Kidney (tissue), 14 donors: ENCODE measurements around the gene VAMP3. TPM values are rescaled to one million over a fixed set of nuclear protein-coding genes. Genes with fewer than 3 reads are reported as not detected.

Source experiments
- DNase-seq, 5 donors: peaks; one replicate each; pipeline ENCODE4 v3.0.0-alpha.2; 2013 to 2020
- FAIRE-seq: peaks from 2 replicates; lab custom pipeline; 2012; peaks lifted over from hg19 to GRCh38; lab: Jason Lieb, UNC
- H3K27ac ChIP-seq, 2 donors: one replicate each; pipeline ENCODE4 v1.7.0; 2013; ENCODE audit warnings: low read depth in 2 of 2, low read length in 2 of 2, inconsistent platforms in 1 of 2
- H3K27me3 ChIP-seq: one replicate; pipeline ENCODE4 v1.7.1; 2013; ENCODE audit warnings: low read length, inconsistent platforms; ENCODE audit not compliant: control insufficient read depth, insufficient read depth
- H3K36me3 ChIP-seq, 3 donors: one replicate each; pipeline versions ENCODE4 v1.7.0 to v1.7.1; 2013; ENCODE audit warnings: low read length in 3 of 3, control low read depth in 1 of 3, inconsistent platforms in 1 of 3; ENCODE audit not compliant: insufficient read depth in 3 of 3, control insufficient read depth in 2 of 3
- H3K4me1 ChIP-seq, 3 donors: one replicate each; pipeline versions ENCODE4 v1.7.0 to v1.7.1; 2013; ENCODE audit warnings: low read length in 3 of 3, inconsistent platforms in 1 of 3, low read depth in 1 of 3; ENCODE audit not compliant: control insufficient read depth in 2 of 3, insufficient read depth in 2 of 3
- H3K4me3 ChIP-seq, 3 donors: one replicate each; pipeline versions ENCODE4 v1.7.0 to v1.8.1; 2013; ENCODE audit warnings: low read length in 3 of 3, control low read depth in 1 of 3, inconsistent platforms in 1 of 3
- H3K9ac ChIP-seq, 3 donors: one replicate each; pipeline versions ENCODE4 v1.7.0 to v1.7.1; 2013; ENCODE audit warnings: low read length in 3 of 3, control low read depth in 1 of 3, inconsistent platforms in 1 of 3
- H3K9me3 ChIP-seq, 3 donors: one replicate each; pipeline versions ENCODE4 v1.7.0 to v1.7.1; 2013; ENCODE audit warnings: low read length in 3 of 3, control low read depth in 1 of 3, inconsistent platforms in 1 of 3; ENCODE audit not compliant: control insufficient read depth in 2 of 3, insufficient read depth in 1 of 3
- intact Hi-C: fragments of 100-400 bp; cut with DNase I; formaldehyde crosslinking; loops from one replicate; pipeline ENCODE4 v1.11.1; 2022
- polyA plus RNA-seq: library from polyadenylated mRNA; stranded (reverse); fragments of 350-450 nt; fragmentation: Illumina TruSeq; extraction: RNeasy Lipid Tissue Mini Kit (QIAGEN cat#74804); gene quantifications from one replicate; pipeline ENCODE4 v1.2.3, GENCODE V29; 2014; ENCODE audit warnings: low read depth, low replicate concordance; ENCODE audit not compliant: insufficient read depth
- total RNA-seq: library from RNA; stranded (reverse); fragmentation: NEBNext Ultra II Directional; extraction: Animal tissue kit (Norgen Biotek cat#: 25700); gene quantifications from one replicate; pipeline ENCODE4 v1.2.1, GENCODE V29; 2021
- TF ChIP-seq, protein P1 (sequence below): IDR thresholded peaks from 3 replicates; pipeline ENCODE4 v1.5.1; 2012; ENCODE audit warnings: mild to moderate bottlenecking, moderate library complexity, borderline replicate concordance; ENCODE audit not compliant: insufficient read depth; ENCODE audit errors: extremely low read depth
- donor health status: control.
- donor health status: control.
- donor health status: control.
- donor health status: control.
- donor health status: control.
- donor health status: DM: yes; HTN: yes; CAD: no.
- donor health status: Normal renal cell carcinoma (clear cell type).

VAMP3 gene
- total and polyA plus RNA-seq, 2 donors from 2014 or later = 69.7 to 93.8 TPM

DNA sequence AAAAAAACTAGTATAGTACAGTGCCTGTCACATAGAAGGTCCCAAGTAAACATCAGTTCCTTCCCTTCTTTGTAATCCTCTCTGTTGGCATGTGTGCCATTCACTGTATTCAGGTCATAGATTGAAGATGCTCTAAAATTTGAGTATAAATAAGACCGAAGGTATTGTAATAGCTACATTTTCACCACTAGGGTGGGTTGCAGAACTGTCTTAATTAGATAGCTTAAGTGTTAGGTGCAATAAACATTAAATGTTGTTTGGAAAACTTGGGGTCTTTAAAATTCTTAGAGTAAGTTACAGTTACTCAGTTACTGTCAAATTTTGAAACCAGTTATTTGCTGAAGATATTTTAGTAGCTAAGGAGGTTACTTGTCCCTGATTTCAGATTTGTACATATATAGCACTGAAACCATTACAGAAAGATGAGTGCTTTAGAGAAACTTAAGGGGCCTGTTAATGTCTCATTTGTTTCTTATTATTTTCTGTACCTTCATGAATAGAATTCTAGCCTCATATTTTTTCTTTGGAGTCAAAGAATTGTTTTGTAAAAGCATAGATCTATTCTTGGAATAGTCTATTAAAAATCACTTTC is 37.3 kb downstream of the VAMP3 start:
- TF ChIP-seq, protein P1, sequence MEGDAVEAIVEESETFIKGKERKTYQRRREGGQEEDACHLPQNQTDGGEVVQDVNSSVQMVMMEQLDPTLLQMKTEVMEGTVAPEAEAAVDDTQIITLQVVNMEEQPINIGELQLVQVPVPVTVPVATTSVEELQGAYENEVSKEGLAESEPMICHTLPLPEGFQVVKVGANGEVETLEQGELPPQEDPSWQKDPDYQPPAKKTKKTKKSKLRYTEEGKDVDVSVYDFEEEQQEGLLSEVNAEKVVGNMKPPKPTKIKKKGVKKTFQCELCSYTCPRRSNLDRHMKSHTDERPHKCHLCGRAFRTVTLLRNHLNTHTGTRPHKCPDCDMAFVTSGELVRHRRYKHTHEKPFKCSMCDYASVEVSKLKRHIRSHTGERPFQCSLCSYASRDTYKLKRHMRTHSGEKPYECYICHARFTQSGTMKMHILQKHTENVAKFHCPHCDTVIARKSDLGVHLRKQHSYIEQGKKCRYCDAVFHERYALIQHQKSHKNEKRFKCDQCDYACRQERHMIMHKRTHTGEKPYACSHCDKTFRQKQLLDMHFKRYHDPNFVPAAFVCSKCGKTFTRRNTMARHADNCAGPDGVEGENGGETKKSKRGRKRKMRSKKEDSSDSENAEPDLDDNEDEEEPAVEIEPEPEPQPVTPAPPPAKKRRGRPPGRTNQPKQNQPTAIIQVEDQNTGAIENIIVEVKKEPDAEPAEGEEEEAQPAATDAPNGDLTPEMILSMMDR = peak; percentile 31
- FAIRE-seq = no peak
- intact Hi-C loops = no loop called here
- Histone ChIP-seq H3K4me1 (no peaks in the 10 kb centered on the region), H3K4me3 (no peak overlapping the region), H3K9ac (no peak overlapping the region), H3K27ac (no peak overlapping the region), H3K27me3 (no peaks in the 10 kb centered on the region), H3K9me3 (peaks cover 0 to 2% (median 0%) of the 10 kb centered on the region in 3 donors), H3K36me3 (peaks cover 0 to 69% (median 49%) of the 10 kb centered on the region in 3 donors)
- DNase-seq = peak in 2 of 5 donors; percentile 5 to 29

DNA sequence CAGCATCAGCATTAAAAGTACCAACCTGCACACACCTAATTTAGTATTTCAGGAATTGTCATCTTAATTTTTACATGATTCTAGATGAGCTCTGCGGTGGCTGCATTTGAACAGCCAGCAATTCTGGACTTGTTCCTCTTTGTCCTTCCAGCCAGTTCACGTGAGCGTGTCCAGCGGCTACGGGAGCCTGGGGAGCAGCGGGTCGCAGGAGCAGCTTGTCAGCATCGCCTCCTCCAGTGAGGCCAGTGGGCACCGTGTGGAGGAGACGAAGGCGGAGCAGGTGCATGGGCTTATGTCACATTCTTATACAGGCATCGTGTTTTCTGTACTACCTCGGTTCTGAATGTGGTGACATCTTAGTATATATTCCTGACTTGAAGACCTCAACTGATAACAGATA is 38.6 kb downstream of the VAMP3 start:
- DNase-seq = no peak
- FAIRE-seq = no peak
- Histone ChIP-seq H3K9ac (no peak overlapping the region), H3K27me3 (no peaks in the 10 kb centered on the region), H3K36me3 (peaks cover 0 to 68% (median 54%) of the 10 kb centered on the region in 3 donors), H3K9me3 (peaks cover 0 to 9% (median 0%) of the 10 kb centered on the region in 3 donors), H3K27ac (no peak overlapping the region), H3K4me1 (no peaks in the 10 kb centered on the region), H3K4me3 (no peak overlapping the region)
- intact Hi-C loops = no loop called here
- TF ChIP-seq, protein P1 = no peak

DNA sequence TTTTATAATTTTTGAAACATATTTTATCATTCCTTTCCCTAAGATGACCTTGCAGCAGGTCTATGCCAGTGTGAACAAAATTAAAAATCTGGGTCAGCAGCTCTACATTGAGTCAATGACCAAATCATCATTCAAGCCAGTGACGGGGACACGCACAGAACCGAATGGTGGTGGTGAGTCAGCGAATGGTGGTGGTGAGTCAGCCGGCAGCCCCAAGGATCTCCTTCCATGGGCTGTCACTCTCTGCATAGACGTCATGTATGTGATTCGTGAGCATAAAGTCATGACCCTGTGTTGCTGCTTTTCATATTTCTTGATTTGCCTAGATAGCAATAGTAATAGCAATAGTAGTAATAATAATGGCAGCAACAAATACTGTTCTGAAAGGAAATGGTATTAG is 39.3 kb downstream of the VAMP3 start:
- TF ChIP-seq, protein P1 = no peak
- FAIRE-seq (no peak), DNase-seq (no peak)
- no peaks in the 10 kb centered on the region for H3K27me3 ChIP-seq
- H3K36me3 ChIP-seq = peaks cover 0 to 66% (median 48%) of the 10 kb centered on the region in 3 donors
- H3K4me1 ChIP-seq = no peaks in the 10 kb centered on the region
- no peak overlapping the region for H3K27ac ChIP-seq
- peaks cover 0 to 9% (median 0%) of the 10 kb centered on the region in 3 donors for H3K9me3 ChIP-seq
- no peak overlapping the region for H3K4me3 ChIP-seq
- intact Hi-C loops = no loop called here
- H3K9ac ChIP-seq = no peak overlapping the region
